Osteocyte (in vitro differentiated cells): ENCODE measurements around the gene ATF3. TPM values are rescaled to one million over a fixed set of nuclear protein-coding genes. Genes with fewer than 3 reads are reported as not detected.
"Not testable (repeated sequence)": the region's sequence is repeated elsewhere in the genome, so short reads cannot be mapped to it uniquely, and the experiment has no call there.

Experiments used
- DNase-seq: peaks from one replicate; pipeline ENCODE4 v3.0.0; 2021; ENCODE audit warnings: mixed read lengths; ENCODE audit not compliant: unreplicated experiment; ENCODE audit errors: extremely low spot score
- H3K27ac Mint-ChIP-seq: one replicate; pipeline ENCODE4 v1.8.0; 2021; ENCODE audit warnings: mild to moderate bottlenecking, mixed read lengths; ENCODE audit not compliant: unreplicated experiment
- H3K27me3 Mint-ChIP-seq: one replicate; pipeline ENCODE4 v1.8.0; 2021; ENCODE audit warnings: mixed read lengths; ENCODE audit not compliant: unreplicated experiment
- H3K36me3 Mint-ChIP-seq: one replicate; pipeline ENCODE4 v1.8.0; 2021; ENCODE audit warnings: mixed read lengths; ENCODE audit not compliant: unreplicated experiment
- H3K4me1 Mint-ChIP-seq: one replicate; pipeline ENCODE4 v1.8.0; 2021; ENCODE audit warnings: mixed read lengths; ENCODE audit not compliant: unreplicated experiment
- H3K4me3 Mint-ChIP-seq: one replicate; pipeline ENCODE4 v1.8.0; 2021; ENCODE audit warnings: mild to moderate bottlenecking, moderate library complexity, mixed read lengths; ENCODE audit not compliant: unreplicated experiment
- H3K9me3 Mint-ChIP-seq: one replicate; pipeline ENCODE4 v1.8.0; 2021; ENCODE audit warnings: mixed read lengths; ENCODE audit not compliant: unreplicated experiment
- total RNA-seq: library from RNA; stranded (reverse); gene quantifications from 2 replicates; pipeline ENCODE4 v1.2.1, GENCODE V29; 2021
- TF ChIP-seq, protein P1 (sequence below): fragments of 200-600 bp; sonication (generic); IDR thresholded peaks from 2 replicates; pipeline ENCODE4 v1.5.0; 2021; ENCODE audit warnings: antibody characterized with exemption, mild to moderate bottlenecking, moderate library complexity

The ATF3 gene
- total RNA-seq, 1 donor from 2014 or later: 45.3 TPM

- no peaks in the 10 kb centered on the region for H3K9me3 Mint-ChIP-seq
- TF ChIP-seq, protein P1, sequence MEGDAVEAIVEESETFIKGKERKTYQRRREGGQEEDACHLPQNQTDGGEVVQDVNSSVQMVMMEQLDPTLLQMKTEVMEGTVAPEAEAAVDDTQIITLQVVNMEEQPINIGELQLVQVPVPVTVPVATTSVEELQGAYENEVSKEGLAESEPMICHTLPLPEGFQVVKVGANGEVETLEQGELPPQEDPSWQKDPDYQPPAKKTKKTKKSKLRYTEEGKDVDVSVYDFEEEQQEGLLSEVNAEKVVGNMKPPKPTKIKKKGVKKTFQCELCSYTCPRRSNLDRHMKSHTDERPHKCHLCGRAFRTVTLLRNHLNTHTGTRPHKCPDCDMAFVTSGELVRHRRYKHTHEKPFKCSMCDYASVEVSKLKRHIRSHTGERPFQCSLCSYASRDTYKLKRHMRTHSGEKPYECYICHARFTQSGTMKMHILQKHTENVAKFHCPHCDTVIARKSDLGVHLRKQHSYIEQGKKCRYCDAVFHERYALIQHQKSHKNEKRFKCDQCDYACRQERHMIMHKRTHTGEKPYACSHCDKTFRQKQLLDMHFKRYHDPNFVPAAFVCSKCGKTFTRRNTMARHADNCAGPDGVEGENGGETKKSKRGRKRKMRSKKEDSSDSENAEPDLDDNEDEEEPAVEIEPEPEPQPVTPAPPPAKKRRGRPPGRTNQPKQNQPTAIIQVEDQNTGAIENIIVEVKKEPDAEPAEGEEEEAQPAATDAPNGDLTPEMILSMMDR: no peak
Measured at GRCh38 chr1:212656730-212657129, 48.2 kb downstream of the ATF3 start.

GRCh38 chr1:212658250-212658649 lies 49.7 kb downstream of the ATF3 start:
- not testable (repeated sequence) for H3K36me3 Mint-ChIP-seq, H3K9me3 Mint-ChIP-seq, H3K4me1 Mint-ChIP-seq, H3K27ac Mint-ChIP-seq, H3K4me3 Mint-ChIP-seq
- peaks cover 51% of the 10 kb centered on the region for H3K27me3 Mint-ChIP-seq
- DNase-seq: peak; percentile 57

More at GRCh38 chr1:212656730-212657129, 48.2 kb downstream of the ATF3 start:
- no peak overlapping the region for H3K27ac Mint-ChIP-seq
- H3K4me1 Mint-ChIP-seq: no peaks in the 10 kb centered on the region
- H3K4me3 Mint-ChIP-seq: no peak overlapping the region
- no peaks in the 10 kb centered on the region for H3K36me3 Mint-ChIP-seq
- DNase-seq: no peak
- peaks cover 43% of the 10 kb centered on the region for H3K27me3 Mint-ChIP-seq

DNA sequence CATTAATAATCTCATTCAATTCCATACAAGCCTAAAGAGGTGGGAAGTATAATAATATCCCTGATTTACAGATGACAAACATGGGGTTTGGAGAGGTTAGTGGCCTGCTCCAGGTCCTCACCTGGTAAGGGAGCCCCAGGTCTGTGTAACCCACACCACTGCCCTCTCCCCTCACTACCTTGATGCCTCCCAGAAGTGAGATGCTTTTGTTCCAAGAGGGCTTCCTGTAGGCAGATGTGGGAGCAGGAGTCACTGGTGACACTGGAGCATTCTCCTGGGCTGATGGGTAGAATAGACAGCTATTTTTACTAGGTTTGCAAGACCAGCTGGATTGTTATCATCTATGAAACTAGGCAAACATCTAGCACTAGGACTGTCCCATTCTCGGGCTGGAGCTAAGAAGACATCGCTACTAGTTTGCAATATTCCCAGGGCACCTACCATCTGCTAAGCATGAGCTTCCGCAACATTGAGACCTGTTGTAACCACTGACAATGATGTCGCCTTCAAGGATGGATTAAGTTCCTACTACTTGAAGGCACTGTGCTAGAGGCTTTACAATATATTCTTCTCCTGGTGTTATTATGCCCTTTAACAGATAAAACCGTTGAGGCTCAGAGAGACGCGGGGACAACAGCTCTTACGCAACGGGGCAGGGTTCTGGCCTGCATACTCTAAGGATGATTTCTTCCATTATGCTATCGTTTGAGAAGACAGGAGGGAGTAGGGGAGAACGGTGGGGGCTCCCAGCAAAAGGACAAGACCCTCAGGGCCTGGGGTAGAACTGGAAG lies 56.0 kb downstream of the ATF3 start:
- TF ChIP-seq, protein P1: no peak
- H3K4me1 Mint-ChIP-seq: peaks cover 32% of the 10 kb centered on the region
- peaks cover 27% of the 10 kb centered on the region for H3K27me3 Mint-ChIP-seq
- H3K9me3 Mint-ChIP-seq: no peaks in the 10 kb centered on the region
- H3K36me3 Mint-ChIP-seq: no peaks in the 10 kb centered on the region
- no peak overlapping the region for H3K4me3 Mint-ChIP-seq
- H3K27ac Mint-ChIP-seq: no peak overlapping the region
- DNase-seq: peak; percentile 30

DNA sequence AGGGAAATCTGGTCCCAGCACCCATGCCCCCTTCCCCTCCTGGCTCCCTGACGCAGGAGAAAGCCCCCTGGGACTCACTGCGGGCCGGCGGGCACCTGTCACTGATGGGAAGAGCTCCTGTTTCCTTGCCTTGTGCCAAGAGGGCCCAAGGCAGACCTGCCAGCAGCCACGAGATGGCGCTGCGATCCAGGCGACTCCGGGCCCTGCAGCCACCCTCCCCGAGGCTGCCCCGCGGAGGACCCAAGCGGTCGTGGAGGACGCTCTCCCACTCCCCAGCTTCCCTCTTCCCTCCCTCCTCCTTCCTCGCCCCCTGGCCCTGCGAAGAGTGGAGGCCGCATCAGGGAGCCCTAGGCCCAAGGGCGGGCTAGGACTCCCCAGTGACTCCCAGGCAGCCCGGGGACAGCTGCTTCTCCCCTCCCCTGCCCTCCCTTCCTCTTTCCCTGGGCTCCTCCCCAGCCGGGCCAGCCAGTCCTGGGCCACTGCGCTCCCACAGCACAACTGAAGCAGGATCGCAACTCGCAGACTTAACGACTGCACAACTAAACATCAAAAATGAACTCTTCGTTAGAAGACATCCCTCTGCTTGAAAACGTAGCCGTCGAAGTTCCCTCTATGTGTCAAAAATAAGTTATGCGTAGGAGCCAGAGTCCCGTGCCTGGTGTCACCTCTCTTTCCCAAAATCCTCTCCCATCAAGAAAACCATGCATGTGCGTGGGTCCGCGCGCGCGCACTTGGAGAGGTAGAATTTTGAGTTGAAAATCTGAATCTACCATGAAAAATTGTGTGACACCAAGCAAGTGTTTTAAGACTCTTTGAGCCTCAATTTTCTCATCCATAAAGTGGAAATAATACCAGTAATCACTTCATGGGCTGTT lies 56.9 kb downstream of the ATF3 start:
- peak; percentile 93 for DNase-seq
- peak overlapping the region; percentile 75 for H3K27ac Mint-ChIP-seq
- no peaks in the 10 kb centered on the region for H3K36me3 Mint-ChIP-seq

DNA sequence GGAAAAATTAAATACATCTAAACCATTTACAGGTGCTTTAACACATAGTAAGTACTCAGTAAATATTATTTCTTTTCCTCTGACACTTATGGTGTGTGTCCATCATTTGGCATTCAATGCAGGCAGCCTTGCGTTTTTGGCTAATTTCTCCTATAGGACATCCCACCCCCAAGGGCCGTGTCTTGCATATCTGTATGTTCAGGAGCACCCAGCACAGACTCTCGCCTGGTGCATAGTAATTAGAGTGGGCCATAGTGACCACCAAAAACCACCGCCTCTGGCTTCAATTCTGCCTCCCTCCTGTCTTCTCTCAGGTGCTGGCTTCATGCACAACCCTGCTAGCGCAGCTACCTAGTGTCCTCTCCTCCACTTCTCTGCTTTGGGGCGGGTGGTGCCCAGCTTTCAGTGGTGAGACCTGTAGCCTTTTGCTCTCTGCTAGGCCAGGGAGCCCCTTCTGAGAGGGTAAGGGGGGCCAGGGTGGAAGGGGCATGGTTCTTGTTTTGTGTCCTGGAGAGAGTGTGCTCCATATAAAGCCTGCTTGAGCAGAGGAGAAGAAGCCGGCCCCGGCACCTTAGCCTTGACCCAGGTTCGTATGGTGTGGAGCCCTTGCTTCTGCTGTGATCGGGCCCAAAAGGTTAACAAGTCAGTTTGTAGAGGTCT lies 57.7 kb downstream of the ATF3 start:
- peak overlapping the region; percentile 98 for H3K27ac Mint-ChIP-seq
- no peaks in the 10 kb centered on the region for H3K36me3 Mint-ChIP-seq
- TF ChIP-seq, protein P1: no peak
- DNase-seq: peak; percentile 73
- peaks cover 13% of the 10 kb centered on the region for H3K27me3 Mint-ChIP-seq
- H3K9me3 Mint-ChIP-seq: no peaks in the 10 kb centered on the region
- no peak overlapping the region for H3K4me3 Mint-ChIP-seq
- H3K4me1 Mint-ChIP-seq: peaks cover 35% of the 10 kb centered on the region

More for the DNA sequence above, 56.9 kb downstream of the ATF3 start:
- Mint-ChIP-seq H3K4me1 (peaks cover 32% of the 10 kb centered on the region), H3K9me3 (no peaks in the 10 kb centered on the region), H3K27me3 (peaks cover 18% of the 10 kb centered on the region), H3K4me3 (peak overlapping the region; percentile 80)
- TF ChIP-seq, protein P1: peak; percentile 99
